ENCODE results near the gene RTCB.
"Not testable (repeated sequence)": the region's sequence is repeated elsewhere in the genome, so short reads cannot be mapped to it uniquely, and the experiment has no call there.

The RTCB gene

DNA sequence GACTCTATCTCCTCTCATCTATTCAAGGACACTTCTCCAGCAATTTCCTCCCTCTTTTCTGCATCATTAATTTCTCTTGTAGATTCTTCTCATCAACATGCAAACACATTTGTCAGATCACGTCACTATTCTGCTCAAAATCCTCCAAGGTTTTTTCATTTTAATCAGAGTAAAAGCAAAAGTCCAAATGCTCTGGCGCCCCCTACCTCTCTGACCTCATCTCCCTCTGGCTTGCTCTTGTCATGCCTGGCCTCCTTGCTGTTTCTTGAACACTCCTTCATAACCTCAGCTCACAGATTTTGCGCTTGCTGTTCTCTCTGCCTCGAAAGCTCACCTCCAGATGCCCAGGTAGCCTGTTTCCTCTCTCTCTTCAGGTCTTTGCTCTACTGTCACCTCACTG is 22.4 kb downstream of the RTCB start:
- DNase-seq (ENCODE audit: low spot score), result peak; percentile 11

DNA sequence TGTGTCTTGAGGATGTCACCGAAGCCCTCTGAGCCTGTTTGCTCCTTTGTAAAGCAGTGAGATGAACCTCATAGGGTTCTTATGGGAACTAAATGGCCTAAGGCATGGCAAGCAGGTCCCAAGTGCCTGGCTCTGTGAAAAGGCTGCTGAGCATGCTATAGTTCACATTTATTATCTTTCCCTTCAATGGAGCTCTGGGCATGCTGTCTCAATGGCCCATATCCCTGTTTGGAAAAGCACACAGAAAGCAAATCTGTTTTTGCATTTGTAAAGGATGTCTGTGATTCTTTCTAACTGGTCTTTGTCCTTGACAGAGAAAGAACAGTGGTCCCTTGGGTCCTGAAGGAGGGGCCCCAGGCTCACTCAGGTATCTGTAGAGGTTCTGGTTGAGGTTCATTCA is 26.4 kb downstream of the RTCB start:
- DNase-seq (ENCODE audit: low spot score), result no peak

GRCh38 chr22:32380991-32381390 is 31.1 kb downstream of the RTCB start:
- DNase-seq (ENCODE audit: low spot score), result no peak

DNA sequence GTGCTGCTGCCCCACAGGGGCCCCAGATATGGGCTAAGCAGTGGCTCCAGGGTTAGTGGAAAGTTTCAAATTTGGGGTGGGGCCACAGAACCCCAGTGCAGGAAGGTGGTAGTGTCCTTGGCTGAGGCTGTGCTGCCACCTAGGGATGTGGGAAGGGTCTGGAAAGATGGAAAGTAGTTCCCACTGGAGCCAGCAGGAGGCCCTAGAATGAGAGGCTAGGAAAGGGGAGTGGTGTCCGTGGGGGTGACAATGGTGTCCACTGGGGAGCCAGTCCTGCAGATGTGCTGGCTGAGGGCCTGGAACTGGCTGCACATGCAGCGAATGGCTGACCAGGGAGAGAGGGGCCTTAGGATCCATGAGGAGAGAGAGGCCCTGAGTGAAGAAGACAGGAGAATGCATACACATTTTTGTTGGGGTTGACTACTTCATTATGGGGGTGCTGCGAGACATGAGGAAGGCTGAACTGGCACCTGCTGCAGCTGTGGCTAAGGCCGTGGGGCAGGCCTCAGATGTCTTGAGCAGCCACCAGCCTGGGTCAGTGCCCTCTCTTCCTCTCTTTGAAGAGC is 33.3 kb downstream of the RTCB start:
- peak; percentile 4 for DNase-seq (ENCODE audit: low spot score)

GRCh38 chr22:32376681-32377080 is 35.4 kb downstream of the RTCB start:
- no peak for DNase-seq (ENCODE audit: low spot score)

DNA sequence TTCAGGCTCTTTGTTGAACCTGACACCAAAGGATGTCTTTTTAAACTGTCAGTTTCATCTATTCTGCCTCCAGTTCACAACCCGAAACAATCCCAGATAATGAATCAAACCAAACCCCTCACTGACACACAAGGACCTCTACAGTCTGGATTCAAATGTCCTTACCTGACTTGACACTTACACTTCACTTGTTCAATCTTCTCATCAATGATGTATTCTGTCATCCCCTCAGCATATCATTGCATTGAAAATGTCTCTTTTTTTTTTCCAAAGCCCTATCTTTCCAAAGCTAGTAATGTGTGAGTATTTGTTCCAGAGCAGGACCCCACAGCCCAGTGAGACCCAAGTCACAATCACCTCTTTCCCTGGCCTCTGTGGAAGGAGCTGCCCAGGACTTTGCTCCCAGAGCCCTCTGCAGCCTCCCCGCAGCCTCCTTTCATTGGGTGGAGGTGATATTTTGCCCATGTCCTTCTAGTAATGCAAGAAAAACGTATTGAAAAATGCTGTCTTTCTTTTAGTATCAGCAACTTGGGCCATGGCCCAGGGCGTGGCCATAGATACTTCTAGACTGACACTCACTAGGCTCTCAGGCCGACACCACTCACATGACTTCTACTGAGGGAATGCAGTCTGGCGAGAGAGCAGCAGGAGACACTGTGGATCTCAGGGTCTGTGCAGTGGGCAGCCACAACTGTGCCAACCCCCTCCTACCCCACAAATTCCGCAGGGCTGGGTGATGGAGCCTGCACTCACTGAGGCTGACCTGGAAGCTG is 36.2 kb downstream of the RTCB start:
- DNase-seq (ENCODE audit: low spot score), result no peak

- no peak for DNase-seq (ENCODE audit: low spot score)
Measured at GRCh38 chr22:32364210-32364609, 47.8 kb downstream of the RTCB start.

GRCh38 chr22:32361257-32361656 is 50.8 kb downstream of the RTCB start:
- DNase-seq (ENCODE audit: low spot score), result no peak

GRCh38 chr22:32360096-32360495 is 52.0 kb downstream of the RTCB start:
- DNase-seq (ENCODE audit: low spot score), result not testable (repeated sequence)

DNA sequence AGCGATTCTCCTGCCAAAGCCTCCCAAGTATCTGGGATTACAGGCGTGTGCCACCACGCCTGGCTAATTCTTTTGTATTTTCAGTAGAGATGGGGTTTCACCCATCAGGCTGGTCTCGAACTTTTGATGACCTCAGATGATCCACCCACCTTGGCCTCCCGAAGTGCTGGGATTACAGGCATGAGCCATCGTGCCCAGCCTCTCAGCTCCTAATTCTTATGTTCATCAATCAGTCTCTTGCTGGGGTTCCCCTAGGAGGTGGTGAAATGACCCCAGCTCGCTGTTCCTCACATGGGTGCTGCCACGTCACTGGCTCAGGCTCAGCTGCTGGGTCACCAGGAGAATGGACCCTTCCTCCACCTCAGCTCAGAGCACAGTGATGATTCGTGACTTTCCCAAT is 54.5 kb downstream of the RTCB start, which contains the start of gene RFPL3:
TSS of gene RFPL3 (plus strand) at position 301 of the 400 bp plus-strand sequence. CDS start 205 bp downstream, outside the sequence.
- DNase-seq (ENCODE audit: low spot score), result not testable (repeated sequence)

DNA sequence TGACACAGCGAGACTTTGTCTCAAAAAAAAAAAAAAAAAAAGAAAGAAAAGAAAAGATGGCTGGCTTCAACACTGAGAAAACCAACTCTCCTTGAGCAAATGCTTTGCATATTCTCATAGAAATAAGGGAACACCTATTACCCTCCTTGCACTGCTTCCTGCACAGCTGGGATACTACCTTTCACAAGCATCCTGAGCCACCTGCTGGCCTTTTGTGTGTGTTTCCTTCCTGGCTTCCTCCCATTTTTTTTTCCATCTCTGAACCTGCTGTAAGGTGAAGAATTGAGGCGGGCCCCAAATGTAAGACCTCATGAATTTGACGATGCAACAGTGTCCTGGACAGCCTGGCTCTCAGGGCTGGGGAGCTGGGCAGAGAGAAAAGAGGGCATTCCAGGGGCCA is 56.3 kb downstream of the RTCB start:
- no peak for DNase-seq (ENCODE audit: low spot score)

GRCh38 chr22:32354360-32355351 is 57.4 kb downstream of the RTCB start:
- DNase-seq (ENCODE audit: low spot score), result no peak

DNA sequence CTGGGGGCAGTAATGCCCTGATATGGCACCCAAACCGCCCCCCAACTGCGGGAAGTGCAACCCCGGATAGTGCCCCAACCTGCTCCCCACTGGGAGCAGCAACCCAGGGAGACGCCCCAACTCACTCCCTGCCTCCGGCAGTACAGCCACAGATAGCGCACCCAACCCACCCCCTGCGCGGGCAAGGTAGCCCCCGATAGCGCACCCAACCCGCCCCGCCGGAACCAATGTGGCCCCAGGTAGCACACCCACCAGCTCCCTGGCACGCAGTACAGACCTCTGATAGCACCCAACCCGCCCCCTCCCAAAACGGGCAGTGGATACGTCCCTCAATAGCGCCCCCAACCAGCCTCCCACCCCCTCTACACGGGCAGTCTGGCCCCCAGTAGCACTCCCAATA is 58.2 kb downstream of the RTCB start:
- DNase-seq (ENCODE audit: low spot score), result no peak

- DNase-seq (ENCODE audit: low spot score), result no peak
Measured at GRCh38 chr22:32353292-32353691, 58.8 kb downstream of the RTCB start.

GRCh38 chr22:32352681-32353080 is 59.4 kb downstream of the RTCB start:
- no peak for DNase-seq (ENCODE audit: low spot score)

GRCh38 chr22:32351875-32352274 is 60.2 kb downstream of the RTCB start:
- not testable (repeated sequence) for DNase-seq (ENCODE audit: low spot score)

- no peak for DNase-seq (ENCODE audit: low spot score)
Measured at GRCh38 chr22:32348031-32348611, 63.9 kb downstream of the RTCB start.

- peak; percentile 6 for DNase-seq (ENCODE audit: low spot score)
Measured at GRCh38 chr22:32343941-32344340, 68.1 kb downstream of the RTCB start.

- peak; percentile 3 for DNase-seq (ENCODE audit: low spot score)
Measured at GRCh38 chr22:32342977-32343376, 69.1 kb downstream of the RTCB start.

DNA sequence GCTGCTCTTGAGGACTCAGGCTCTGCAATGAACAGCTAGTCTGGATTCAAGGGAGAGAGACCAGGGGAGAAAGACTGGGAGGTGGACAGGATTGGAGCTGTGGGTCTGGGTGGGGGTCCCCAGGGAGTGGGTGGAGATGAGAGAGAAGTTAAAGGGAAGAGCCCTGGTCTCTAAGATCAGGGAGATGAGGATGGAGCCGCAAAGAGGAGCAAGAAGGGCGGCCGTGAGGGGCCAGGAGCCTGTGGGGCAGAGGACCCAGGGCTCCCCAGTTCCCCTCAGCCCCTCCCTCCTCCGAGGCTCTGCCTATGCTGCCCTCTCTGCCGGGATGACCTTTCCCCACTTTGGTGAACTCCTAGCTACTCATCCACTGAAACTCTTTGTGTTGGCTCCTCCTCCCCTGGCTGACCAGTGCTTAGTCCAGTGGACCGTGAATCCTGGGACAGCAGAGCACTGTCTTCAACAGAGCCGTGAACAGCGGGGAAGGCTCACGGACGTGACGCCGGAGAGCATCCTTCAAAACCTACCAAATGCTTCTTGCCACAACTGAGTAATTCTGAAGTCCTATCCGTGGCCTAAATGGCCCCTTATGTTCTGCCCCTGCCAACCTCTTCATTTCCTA is 70.8 kb downstream of the RTCB start:
- DNase-seq (ENCODE audit: low spot score), result no peak

DNA sequence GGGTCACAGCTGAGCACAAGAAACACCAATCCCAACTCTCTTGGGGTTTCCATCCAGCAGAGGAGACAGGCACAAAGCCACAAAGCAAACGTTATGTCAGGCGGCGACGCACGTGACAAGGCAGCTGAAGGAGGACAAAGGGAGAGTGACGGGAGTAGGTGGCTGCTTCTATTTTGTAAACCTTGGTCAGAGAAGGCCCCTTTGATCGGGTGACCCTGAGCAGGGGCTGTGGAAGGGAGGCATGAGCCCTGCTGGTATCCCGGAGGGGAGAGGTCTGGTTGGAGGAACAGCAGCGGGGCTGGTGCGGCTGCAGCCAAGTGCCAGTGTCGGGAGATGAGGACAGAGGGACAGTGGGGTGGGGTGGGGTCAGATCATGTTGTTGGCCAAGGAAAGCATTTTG is 71.6 kb downstream of the RTCB start:
- no peak for DNase-seq (ENCODE audit: low spot score)

All from activated CD4-positive, alpha-beta T cell treated with anti-CD3 and anti-CD28 coated beads, Interleukin-2, Interleukin-4, amounts not matched to agents 100 ng/mL and 50 ng/mL, durations not matched to agents 16 hours and 8 hours (primary cell).